GM12878 (cell line): Measurements from ENCODE around the gene DPY19L1.
"Not testable (repeated sequence)": the region's sequence is repeated elsewhere in the genome, so short reads cannot be mapped to it uniquely, and the experiment has no call there.

Experiments used
- EZH2 ChIP-seq: IDR thresholded peaks from 2 replicates; pipeline ENCODE4 v1.6.1; 2012; ENCODE audit warnings: low read depth, mild to moderate bottlenecking, control low read depth, inconsistent platforms, low read length, borderline replicate concordance; ENCODE audit not compliant: control insufficient read depth
- TF ChIP-seq, protein P1 (sequence below): fragments of 450-650 bp; IDR thresholded peaks from 2 replicates; pipeline ENCODE4 v1.6.1; 2017; ENCODE audit warnings: antibody characterized with exemption, mild to moderate bottlenecking, moderate library complexity

GRCh38 chr7:35065382-35065781 lies 28.1 kb upstream of the DPY19L1 start:
- not testable (repeated sequence) for TF ChIP-seq EZH2
- TF ChIP-seq, protein P1, sequence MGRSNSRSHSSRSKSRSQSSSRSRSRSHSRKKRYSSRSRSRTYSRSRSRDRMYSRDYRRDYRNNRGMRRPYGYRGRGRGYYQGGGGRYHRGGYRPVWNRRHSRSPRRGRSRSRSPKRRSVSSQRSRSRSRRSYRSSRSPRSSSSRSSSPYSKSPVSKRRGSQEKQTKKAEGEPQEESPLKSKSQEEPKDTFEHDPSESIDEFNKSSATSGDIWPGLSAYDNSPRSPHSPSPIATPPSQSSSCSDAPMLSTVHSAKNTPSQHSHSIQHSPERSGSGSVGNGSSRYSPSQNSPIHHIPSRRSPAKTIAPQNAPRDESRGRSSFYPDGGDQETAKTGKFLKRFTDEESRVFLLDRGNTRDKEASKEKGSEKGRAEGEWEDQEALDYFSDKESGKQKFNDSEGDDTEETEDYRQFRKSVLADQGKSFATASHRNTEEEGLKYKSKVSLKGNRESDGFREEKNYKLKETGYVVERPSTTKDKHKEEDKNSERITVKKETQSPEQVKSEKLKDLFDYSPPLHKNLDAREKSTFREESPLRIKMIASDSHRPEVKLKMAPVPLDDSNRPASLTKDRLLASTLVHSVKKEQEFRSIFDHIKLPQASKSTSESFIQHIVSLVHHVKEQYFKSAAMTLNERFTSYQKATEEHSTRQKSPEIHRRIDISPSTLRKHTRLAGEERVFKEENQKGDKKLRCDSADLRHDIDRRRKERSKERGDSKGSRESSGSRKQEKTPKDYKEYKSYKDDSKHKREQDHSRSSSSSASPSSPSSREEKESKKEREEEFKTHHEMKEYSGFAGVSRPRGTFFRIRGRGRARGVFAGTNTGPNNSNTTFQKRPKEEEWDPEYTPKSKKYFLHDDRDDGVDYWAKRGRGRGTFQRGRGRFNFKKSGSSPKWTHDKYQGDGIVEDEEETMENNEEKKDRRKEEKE = not testable (repeated sequence)
